ENCODE data around the gene IL31. TPM values are rescaled to one million over a fixed set of nuclear protein-coding genes. Genes with fewer than 3 reads are reported as not detected.
"Not testable (repeated sequence)": the region's sequence is repeated elsewhere in the genome, so short reads cannot be mapped to it uniquely, and the experiment has no call there.

IL31 gene
- not detected in 2 replicates for total RNA-seq (2014; rRNA removed; shearing (Covaris generic))

DNA sequence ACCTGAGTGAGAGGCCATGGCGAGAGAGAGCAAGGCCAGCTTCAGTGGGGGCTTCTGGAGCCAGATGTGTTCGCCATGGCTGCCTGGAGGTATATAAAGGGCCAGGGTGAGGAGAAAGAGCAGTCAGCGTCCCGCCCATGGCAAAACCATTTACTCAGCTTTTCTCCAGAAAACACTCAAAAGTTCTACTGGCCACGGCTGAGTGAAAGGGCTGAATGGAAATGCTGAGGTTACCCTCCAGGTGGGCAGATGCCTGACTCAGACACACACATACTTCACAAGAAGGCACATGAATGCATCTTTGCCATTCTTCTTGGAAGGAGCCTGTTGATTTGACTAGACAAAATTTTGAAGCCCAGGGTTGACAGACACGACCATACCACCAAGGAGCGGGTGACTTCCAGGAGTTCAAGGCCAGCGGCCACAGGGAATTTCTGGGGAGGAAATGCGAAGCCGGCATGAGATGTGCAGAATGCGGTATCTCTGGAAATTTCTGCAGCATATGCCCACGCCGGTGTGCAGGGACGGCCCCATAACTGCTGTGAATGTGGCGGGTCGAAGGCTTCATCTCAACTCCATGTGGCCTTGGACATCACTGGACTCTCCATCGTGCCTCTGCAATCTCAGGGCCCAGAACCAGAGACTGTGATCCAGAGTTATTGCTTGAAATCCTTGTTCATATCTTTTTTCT, at the start of gene IL31:
TSS of gene IL31 (minus strand) at position 67 of the 691 bp plus-strand sequence. CDS start at position 18, 49 bp downstream.
- no peak for DNase-seq (ENCODE audit: low spot score)

DNA sequence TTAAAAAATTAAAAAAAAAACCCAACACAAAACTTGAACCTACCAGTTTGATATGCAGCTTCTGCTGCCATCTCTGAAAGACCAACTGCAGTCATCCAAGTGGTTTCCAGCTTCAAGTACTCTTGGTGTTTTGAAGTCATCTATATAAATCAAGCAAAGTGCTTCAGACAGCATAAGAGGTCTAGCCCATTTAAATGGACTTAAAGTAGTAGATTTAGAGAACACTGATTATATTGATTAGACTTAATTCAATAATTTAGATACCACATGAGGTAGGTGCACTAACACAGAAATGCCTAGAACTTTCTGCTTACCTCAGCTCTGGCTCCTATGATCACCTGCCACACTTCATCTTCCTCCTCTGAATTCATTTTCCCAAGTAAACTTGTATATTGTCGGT, 42.4 kb upstream of the IL31 start:
- no peak for DNase-seq (ENCODE audit: low spot score)

DNA sequence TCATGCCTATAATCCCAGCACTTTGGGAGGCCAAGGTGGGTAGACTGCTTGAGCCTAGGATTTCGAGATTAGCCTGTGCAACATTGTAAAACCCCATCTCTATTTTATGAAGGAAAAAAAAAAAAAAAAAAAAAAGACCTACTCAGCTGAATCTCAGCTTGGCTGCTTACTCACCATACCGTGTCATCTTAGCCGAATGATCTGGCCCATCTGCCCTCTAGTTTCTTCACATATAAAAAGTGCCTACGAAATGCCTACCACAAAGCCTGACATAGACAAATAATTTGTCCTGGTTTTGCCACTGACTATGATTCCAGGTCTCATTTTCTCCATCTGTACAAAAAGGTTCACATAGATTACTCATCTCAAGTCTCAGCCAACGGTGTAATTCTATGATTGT, 41.8 kb upstream of the IL31 start:
- no peak for DNase-seq (ENCODE audit: low spot score)

DNA sequence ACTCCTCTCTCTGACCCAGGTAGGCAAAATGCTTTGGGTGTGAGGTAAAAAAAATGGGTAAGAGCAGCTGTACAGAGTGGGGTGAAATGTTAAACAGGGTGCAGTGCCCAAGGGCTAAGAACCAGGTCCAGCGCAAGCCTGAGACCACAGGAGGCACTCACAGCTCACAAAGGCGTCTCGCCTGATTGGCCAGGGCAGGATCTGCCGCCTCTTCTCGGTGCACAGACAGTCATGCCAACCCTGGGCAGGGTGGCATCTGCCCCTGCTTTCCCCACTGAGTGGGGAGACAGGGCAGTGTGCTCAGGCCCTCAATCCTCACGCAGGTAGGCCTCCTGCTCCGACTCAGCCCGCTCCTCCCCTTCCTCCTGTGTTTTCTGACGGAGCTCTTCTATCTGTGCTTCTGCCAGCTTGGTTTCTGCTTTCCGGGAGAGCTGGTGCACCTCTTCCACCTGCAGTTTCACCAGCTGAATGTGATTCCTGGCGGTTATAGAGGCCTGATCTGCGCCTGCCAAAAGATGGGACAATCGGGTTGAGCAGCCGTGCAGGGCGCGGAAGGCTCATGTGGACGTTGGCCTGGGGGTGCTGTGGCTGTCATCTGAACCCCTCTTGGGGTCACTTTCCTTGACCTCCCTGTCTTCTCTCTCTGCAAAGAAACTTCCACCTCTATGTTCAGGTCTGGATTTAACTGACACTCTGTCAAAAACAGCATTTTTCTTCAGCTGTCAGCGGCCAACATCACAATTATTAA, 34.2 kb upstream of the IL31 start:
- DNase-seq (ENCODE audit: low spot score): no peak

DNA sequence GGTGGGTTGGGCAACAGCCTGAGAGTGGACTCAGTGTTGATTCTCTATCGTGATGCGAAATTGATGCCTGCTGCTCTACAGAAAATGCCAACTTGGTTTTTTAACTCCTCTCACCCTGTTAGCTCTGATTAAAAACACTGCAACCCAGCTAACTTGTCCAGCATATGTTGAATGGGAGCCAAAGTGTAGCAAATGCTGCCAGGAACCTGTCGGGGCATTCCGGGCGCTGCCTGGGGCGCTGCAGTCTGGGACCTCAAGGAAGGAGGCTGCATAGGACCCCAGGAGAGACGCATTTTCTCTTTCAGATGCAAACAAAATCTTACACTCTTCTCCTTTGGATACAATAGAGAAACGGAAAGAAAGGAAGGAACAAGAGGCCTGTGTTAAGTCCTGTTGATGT, 33.4 kb upstream of the IL31 start:
- DNase-seq (ENCODE audit: low spot score): no peak

DNA sequence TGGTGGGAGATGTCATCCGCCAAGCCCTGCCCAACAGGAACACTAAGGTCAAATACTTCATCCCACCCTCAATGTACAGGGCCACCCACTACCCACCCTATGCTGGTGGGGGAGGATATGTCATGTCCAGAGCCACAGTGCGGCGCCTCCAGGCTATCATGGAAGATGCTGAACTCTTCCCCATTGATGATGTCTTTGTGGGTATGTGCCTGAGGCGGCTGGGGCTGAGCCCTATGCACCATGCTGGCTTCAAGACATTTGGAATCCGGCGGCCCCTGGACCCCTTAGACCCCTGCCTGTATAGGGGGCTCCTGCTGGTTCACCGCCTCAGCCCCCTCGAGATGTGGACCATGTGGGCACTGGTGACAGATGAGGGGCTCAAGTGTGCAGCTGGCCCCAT, 33.0 kb upstream of the IL31 start:
- no peak for DNase-seq (ENCODE audit: low spot score)

DNA sequence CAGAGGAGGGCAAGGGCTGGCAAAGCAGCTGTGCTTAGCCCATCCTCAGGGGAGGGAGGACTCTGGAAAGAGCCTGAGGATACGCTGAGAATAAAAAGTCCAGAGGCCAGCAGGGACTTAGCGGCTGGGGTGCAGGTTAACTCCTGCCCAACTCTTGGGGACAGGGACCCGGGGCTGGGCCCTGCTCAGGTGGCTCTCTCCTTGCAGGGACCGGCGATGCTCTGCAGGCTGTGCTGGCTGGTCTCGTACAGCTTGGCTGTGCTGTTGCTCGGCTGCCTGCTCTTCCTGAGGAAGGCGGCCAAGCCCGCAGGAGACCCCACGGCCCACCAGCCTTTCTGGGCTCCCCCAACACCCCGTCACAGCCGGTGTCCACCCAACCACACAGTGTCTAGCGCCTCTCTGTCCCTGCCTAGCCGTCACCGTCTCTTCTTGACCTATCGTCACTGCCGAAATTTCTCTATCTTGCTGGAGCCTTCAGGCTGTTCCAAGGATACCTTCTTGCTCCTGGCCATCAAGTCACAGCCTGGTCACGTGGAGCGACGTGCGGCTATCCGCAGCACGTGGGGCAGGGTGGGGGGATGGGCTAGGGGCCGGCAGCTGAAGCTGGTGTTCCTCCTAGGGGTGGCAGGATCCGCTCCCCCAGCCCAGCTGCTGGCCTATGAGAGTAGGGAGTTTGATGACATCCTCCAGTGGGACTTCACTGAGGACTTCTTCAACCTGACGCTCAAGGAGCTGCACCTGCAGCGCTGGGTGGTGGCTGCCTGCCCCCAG, 32.3 kb upstream of the IL31 start:
- DNase-seq (ENCODE audit: low spot score): no peak

DNA sequence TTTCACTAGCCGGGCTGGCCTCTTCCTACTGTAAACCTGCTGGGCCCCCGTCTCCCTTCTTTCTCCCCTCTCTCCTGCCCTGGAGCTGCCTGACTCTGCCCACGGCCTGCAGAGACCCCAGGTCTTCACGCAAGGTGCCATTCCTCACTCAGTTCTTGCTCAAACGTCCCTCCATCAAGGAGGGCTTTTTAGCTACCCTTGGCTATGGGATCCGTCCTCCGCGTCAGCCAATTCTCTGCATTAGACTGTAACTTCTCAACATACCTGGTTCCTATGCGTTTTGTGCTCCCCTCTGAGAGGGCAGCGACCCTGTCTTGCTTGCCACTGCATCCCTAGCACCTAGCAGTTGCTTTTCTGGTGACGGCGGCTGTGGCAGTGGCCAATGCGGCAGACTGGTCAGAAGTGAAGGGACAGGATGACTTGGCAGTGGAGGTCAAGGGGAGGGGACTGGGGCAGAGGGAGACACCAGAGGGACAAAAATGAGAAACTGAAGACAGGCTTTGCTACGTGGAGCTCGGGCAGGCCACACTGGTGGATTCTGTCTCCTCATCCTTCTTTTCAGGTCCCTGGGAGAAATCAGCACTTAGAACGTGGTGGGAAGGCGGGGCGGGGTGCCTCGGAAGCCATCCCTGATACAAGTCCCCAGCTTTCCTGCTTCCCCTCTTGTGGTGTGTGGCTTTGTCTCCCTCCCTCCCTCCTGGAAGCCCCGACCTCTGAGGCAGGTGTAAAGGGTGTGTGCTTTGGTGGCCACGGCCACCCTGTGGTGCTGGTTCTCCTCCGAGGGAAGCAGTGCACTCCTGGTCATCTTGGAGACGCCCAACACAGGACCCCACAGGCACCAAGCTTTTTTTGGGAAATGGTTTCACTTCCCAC, 31.3 kb upstream of the IL31 start:
- DNase-seq (ENCODE audit: low spot score): no peak

DNA sequence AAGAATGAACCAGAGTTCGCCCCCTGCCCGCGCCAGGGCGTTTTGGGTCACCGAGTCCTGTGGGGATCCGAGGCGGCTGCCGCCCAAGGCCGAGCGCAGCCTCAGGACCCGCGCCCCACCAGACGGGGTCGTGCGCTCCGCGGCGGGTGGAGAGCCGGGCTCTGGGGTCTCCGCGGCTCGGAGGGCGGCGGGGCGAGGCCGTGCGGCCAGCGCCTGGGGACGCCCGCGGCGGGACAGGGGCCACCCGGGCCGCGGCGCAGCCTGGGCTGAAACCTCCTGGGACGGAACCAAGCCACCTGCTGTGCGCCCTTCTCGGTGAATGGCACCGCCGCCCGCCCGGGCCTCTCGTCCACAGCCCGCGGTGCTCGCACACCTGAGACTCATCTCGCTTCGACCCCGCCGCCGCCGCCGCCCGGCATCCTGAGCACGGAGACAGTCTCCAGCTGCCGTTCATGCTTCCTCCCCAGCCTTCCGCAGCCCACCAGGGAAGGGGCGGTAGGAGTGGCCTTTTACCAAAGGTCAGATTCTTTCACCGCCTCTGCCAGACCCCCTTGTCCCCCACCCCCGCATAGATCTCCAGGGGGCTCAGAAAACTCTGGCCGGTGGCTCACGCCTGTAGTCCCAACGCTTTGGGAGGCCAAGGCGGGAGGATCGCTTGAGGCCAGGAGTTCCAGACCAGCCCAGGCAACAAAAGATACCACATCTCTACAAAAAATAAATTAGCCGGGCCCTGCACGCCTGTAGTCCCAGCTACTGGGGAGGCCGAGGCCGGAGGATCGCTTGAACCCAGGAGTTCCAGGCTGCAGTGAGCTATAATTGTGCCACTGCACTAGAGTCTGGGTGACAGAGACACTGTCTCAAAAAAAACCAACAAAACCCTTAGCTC, 30.4 kb upstream of the IL31 start:
- no peak for DNase-seq (ENCODE audit: low spot score)

DNA sequence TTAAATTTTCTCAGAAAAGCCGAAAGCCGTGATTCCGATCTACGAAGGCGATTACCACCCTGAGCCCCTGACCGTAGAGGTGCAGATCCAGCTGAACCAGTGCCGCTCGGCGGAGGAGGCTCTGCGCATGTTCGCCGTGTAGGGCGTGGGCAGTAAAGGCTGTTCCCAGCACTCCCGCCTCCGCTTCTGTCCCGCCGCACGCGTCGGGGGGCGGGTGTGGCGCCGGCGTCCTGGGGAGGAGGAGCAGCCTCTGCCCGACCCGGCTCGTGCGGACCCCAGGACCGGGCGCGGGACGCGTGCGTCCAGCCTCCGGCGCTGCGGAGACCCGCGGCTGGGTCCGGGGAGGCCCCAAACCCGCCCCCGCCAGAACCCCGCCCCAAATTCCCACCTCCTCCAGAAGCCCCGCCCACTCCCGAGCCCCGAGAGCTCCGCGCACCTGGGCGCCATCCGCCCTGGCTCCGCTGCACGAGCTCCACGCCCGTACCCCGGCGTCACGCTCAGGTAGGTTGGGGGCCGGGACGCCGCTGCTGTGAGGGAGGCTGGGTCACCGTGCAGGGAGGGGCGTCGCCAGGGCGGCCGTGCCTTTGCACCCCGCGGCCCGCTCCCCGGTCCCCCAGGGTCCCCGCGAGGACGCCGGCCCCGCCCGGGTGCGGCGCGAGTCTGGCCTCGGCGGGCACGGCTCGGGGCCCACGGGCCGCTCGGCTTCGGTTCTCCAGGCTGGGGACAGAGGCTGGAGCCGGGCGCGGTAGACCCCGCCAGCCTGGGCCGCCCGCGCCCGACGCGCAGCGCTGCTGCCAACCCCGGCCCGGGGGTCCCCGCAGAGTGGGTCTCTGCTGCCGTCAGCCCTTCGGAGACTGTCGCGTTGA, 29.5 kb upstream of the IL31 start, which contains the start of gene B3GNT4:
TSS of gene B3GNT4 (plus strand) at position 409 of the 866 bp plus-strand sequence. CDS start 910 bp downstream, outside the sequence.
- no peak for DNase-seq (ENCODE audit: low spot score)

DNA sequence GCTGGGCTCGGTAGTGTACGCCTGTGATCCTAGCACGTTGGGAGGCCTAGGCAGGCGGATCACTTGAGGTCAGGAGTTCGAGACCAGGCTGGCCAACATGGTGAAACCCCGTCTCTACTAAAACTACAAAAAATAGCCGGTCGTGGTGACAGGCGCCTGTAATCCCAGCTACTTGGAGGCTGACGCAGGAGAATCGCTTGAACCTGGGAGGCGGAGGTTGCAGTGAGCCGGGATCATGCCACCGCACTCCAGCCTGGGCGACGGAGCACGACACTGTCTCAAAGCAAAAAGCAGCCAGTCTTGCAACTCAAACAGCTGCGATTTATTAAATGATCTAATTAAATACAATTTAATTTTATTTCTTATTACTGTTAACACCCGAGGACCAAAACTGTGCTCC, 28.8 kb upstream of the IL31 start:
- not testable (repeated sequence) for DNase-seq (ENCODE audit: low spot score)

DNA sequence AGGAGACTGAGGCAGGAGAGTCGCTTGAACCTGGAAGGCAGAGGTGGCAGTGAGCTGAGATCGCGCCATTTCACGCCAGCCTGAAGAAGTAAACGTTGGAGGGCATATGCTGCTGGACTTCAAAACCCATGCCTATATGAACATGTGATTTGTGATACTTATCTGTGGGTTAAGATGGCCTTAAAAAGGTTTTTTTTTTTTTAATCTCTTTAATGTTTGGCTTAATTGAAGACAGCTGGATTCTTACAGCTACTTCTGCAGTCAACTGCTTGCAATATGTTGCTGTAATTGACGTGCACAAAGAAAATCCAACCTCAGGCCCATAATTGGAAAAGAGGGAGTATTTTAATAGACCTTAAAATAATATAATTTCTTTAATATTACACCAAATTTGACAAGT, 28.0 kb upstream of the IL31 start:
- DNase-seq (ENCODE audit: low spot score): no peak

DNA sequence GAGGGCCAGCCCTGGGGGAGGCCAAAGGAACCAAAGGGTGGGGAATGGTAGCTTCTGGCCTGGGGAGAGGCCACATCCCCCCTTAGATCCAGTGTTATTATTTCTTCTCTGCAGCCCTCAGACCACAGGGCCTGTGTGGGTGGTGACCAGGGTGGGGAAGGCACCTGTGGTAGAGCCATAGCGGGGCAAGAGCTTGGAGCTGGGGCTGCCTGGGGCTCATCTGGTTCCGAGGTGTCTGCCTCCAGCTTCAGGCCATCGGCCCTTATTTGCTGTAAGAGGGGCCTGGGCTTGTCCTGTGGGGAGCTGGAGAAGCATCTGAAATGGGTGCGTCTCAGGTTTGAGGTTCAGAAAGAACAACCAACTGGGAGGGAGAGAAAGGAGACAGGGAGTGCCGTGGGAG, 27.4 kb upstream of the IL31 start:
- DNase-seq (ENCODE audit: low spot score): no peak

DNA sequence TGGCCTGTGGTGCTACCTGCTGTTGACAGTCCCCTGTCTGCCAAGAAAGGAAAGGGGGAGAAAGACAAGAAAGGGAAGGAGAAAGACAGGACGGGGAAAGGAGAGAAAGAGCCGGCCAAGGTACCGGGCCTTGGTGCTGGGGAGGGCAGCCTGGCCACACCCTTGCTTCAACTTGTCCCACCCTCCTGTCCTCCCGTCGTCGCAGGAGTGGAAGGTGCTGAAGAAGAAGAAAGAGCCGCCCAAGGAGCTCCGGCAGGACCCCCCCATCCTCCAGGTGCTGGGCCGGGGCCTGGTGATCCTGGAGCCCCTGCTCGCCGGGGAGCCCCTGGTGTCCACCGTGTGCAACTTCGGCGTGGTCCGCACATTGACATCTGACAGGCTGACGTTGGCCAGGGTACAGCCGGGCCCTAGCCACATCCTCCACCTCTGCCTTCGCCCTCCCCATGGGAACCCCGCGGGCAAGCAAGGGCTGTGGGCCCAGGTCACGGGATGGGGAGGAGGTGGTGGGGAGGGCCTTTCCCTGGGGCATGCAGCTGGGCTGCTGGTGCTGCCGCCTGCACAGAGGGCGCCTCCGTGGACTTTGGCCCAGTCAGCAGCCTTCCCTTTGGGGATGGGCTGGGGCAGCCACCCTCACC, 26.6 kb upstream of the IL31 start:
- DNase-seq (ENCODE audit: low spot score): no peak

DNA sequence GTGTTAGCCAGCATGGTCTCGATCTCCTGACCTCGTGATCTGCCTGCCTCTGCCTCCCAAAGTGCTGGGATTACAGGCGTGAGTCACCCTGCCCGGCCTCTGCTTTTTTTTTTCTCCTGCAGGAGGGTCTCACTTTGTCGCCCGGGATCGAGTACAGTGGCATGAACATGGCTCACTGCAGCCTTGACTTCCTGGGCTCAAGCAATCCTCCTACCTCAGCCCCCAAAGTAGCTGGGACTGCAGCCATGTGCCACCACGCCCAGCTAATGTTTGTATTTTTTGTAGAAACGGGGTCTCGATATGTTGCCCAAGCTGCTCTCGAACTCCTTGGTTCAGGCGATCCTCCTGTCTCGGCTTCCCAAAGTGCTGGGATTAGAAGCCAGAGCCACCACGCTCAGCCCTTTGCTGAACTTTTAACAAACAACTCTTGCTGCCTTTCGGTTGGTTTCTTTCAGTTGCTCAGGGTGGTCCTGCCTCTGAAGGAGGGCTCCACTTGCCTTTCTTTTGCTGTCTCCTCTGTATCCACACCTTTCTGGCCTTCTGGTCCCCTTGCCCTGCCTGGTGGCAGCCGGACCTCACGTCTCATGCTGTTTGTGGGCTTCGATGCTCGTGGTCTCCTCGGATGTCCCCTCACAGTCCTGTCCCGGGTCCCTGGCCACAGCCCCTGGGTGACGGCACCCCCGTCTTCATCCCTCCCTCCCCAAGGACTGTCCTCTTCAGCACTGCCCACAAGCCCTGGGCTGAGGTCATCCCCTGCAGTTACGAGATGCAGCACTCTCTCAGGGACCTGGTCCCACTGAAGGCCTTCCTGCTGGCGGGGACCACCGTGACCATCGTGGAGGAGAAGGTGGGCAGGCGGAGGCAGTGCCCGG, 25.7 kb upstream of the IL31 start:
- DNase-seq (ENCODE audit: low spot score): no peak

DNA sequence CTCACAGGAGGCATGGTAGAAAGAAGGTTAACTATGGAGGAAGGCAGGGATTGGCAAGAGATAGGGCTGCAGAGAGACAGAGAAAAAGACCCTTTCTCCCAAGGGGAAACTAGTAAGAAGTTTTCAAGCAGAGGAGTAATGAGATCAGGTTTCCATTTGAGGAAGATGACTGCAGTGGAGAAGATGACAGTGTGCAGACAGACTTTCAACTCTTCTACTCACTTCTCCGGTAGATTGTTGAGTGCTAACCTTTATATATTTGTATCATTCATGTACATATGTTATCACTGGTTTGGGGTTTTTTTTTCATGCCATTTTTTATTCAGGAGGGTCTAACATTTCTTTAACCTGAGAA, 23.6 kb upstream of the IL31 start:
- DNase-seq (ENCODE audit: low spot score): no peak

DNA sequence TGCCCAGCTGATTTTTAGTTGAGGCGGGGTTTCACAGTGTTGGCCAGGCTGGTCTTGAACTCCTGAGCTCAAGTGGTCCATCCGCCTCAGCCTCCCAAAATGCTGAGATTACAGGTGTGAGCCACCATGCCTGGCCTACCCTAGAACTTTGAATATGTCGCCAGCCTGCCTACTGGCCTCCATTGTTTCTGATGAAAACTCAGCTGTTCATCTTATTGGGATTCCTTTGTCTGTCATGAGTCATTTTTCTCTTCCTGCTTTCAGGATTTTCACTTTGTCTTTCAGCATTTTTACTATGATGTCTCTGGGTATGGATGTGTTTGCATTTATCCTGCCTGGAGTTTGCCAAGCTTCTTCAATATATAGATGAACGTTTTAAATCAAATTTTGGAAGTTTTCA, 21.4 kb upstream of the IL31 start:
- DNase-seq (ENCODE audit: low spot score): no peak

DNA sequence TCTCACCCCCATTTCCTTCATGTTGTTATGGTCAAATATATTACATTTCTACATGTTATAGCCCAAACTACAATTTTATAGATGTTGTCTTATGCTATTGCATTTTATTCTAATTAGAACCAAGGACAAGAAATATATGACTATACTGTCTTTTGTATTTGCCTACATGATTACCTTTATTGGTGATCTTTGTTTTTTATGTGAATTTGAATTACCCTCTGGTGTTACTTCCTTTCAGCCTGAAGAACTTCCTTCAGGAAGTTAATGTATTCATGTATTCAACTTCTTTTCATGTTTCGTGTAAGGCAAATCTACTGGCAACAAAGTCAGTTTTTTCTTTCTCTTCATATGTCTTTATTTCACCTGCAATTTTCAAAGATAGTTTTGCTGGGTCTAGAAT, 20.8 kb upstream of the IL31 start:
- no peak for DNase-seq (ENCODE audit: low spot score)
